Fibroblast of peridontal ligament (primary cell): Measurements from ENCODE around the gene EEF1AKMT2.

Source experiments
- DNase-seq: peaks from one replicate; pipeline ENCODE4 v3.0.0-alpha.2; 2010; ENCODE audit errors: extremely low read depth

Gene EEF1AKMT2

DNA sequence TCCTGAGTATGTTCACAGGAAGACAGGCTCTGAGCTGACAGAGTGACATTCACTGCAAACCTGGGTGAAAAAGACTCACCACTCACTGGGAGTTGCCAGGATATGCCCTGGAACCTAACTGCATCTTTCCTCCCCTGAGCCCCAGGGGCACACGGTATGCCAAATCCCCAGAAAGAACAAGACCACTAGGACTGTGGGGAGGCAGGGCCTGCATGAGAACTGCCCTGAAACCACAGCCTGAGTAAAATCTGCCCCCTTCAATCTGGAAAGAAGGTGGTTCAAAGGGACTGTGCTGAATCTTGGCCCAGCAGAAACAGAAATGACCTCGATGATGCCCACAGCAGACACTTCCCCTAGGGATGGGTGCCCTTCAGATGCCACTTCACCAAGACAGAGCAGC is 54.0 kb downstream of the EEF1AKMT2 start:
- DNase-seq: no peak

DNA sequence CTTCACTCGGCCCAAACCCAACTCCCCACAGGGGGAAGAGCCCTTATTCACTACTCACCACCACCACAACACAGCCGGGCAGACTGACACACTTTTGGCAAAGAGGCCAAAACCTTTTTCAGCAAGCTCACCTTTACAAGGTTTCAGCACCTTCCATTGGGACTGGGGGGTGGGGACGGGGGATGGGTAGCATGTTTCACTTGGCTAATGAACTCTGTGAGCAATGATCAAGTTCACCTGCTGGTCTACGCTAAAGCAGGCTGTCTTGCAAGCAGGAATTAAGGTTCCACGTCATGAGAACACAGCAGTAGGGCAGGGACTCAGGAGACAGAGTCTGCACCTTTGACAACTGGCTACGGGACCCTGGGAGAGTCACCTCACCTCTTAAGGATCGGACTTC is 54.5 kb downstream of the EEF1AKMT2 start:
- no peak for DNase-seq

DNA sequence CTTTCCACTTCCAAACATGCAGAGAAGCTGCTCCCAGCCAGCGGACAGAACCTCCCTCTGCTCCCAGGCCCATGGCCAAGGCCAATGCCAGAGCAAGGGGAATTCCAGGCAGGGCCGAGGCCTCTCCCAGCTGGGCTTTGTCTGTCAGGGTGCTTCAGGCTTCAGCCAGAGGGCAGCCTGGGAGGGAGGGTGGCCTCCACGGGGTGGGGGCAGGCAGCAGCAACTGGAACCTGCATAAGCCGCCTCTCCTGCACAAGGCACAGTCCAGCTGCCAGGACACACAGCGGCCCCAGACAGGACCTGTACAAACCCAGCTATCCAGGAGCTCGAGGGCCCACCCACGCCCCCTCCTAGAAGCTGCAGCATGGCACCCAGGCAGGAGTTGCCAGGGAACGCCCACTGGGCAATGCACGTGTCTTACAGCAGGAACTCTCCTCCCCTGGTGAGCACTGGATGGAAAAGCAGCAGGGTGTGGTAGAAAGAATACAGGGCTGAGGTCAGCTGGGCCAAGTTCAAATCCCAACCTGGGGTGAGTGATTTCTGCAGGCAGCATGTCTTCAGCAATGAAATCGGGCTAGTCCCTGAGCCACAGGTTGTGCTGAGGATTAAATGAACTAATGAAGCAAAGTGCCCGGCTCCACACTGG is 55.1 kb downstream of the EEF1AKMT2 start:
- DNase-seq: peak; percentile 61

DNA sequence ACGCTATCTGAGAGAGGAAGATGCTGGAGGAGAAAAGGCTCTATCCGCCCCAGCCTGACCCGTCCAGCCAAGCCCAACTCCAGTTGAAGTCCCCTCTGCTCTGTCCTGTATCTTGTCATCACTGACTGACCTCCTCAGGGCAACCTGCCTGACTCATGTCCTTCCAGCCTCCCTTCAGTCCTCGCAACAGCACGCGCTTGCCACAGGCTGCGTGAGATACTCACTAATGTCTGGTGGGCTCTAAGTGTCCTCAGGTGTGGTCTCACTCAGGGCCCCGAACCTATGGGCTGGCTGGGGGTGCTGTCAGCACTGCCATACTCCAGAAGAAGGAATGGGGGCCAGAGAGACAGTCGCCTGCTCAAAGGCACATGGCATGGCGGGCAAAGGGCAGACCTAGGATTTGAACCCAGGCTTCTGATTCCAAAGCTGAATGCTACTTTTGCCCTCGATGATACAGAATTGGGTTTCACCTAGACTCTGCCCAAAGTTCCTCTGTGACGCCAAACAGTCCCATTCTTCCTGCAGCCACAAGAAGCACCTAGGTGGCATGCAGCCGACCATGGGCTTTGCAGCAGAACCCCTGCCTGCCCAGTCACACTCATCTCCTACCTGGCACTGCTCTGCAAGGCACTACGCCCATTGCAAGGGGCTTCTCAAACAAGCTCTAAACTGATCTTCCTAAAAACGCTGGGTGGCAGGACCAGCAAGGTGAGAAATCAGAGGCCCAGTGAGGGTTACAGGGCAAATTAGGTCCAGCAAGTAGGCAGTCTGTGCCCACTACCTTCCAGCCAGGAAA is 56.0 kb downstream of the EEF1AKMT2 start:
- no peak for DNase-seq

- no peak for DNase-seq
Measured at GRCh38 chr10:124734311-124735166, 57.1 kb downstream of the EEF1AKMT2 start.

DNA sequence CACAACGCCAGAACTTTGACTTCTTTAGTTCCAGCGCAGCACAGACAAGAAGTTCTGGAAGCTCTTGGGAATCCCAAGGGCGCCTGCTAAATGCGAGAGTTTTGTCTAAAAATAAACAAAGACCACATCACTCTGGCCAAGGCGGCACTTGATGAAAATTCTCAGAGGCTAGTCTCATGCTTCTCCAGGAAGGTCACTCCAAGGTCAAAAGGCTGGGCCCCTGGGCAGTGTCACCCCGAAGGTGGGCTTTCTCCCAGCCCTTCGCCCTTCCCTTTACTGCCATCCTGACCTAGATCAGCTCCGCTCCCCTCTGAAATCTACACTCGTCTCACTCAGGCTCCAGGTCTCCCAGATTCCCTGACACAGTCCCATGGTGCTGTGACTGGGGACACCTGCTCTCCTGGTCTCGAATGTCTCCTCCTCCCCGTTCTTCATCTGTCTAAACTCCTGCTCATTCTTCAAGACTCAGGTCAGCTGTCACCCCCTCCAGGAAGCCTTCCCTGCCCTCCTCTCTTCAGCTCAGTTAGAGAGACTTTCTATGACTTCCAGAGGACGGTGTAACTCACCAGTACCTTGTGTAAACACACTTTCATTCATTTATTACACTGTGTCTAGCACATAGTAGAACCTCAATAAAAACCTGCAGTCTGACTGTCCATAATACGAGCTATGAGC is 58.0 kb downstream of the EEF1AKMT2 start:
- peak; percentile 70 for DNase-seq

- DNase-seq: peak; percentile 53
Measured at GRCh38 chr10:124732931-124733570, 58.6 kb downstream of the EEF1AKMT2 start.

- no peak for DNase-seq
Measured at GRCh38 chr10:124731551-124731950, 60.1 kb downstream of the EEF1AKMT2 start.

GRCh38 chr10:124730790-124731189 is 60.9 kb downstream of the EEF1AKMT2 start:
- no peak for DNase-seq

DNA sequence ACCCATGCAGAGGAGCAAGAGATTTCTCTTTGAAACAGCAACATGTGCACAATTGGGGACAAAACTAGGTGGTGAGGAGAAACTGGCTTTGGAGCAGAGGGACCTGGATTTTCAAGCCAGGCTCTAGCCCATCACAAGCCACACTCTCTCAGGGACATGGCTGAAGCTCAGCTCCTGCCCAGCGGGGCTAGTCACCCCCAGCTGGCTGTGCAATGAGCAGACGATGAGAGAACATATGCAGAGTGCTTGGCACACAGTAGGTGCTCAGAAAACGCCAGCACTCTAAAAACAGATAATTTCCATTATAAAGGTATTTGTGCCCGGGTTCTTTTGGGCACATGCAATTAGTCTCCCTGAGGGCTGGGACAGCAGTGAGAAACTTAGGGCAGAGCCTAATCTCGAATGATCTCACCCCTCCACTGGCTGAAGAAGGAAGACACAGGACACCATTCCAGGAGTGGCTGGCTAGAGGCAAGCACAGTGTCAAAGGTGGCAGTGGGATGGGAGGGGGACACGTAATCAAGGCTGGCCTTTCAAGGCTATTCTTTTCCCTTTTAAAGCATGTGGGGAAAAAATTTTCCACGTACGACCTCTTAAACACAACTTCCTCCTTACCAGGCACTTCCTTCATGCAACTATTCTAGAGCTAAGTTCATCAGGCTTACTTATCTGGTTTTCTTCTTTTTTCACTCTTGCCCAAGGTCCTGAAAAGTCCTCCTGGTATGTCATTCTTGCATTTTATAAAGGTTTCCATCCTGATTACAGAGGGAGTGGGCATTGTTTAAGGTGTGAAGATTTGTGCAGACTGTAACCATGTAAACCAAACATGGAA is 62.6 kb downstream of the EEF1AKMT2 start:
- no peak for DNase-seq

- no peak for DNase-seq
Measured at GRCh38 chr10:124728071-124728829, 63.4 kb downstream of the EEF1AKMT2 start.

DNA sequence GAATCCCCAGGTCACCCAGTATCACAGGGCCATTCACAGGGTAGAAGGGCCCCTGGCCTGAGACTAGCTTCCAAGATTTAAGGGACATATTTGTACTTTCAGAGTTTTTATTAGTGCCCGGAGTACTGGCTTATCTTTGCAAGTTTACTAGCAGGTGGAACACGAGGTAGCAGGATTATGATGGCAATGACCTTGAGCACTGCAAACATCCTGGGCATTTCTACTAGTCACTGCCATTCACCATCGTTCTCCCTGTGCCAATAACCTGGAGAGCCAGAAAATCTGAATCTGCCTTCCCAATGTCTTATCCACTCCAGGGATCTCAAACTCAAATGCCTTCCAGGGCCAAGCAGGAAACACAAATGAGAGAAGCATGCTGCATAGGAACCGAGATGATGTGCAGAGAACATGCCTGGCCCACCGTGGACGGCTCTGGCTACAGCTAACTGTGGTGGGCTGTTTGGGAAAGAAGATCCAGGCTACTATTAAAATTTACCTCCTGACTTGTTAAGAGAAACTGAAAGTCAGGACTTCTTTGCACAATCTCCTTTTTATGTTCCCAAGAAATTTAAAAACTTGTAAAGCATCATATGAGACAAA is 64.2 kb downstream of the EEF1AKMT2 start:
- DNase-seq: no peak

GRCh38 chr10:124725791-124726190 is 65.9 kb downstream of the EEF1AKMT2 start:
- DNase-seq: no peak

- no peak for DNase-seq
Measured at GRCh38 chr10:124725171-124725631, 66.5 kb downstream of the EEF1AKMT2 start.

- no peak for DNase-seq
Measured at GRCh38 chr10:124724279-124725027, 67.2 kb downstream of the EEF1AKMT2 start.

- DNase-seq: no peak
Measured at GRCh38 chr10:124723826-124724225, 67.9 kb downstream of the EEF1AKMT2 start.

GRCh38 chr10:124722798-124723783 is 68.6 kb downstream of the EEF1AKMT2 start:
- no peak for DNase-seq
